A673 (cell line): ENCODE data around the gene PPP2R5E.

ENCODE experiments used
- CTCF ChIP-seq: fragments of 300-800, 200-600 bp; sonication (generic); conservative IDR thresholded peaks from 2 replicates; pipeline ENCODE4 v1.5.1; 2017; ENCODE audit warnings: low read depth, mild to moderate bottlenecking, antibody characterized with exemption, low read length, moderate library complexity, mixed read lengths
- EZH2 ChIP-seq: fragments of 200-600 bp; sonication (generic); IDR thresholded peaks from 2 replicates; pipeline ENCODE4 v1.6.1; 2017; ENCODE audit warnings: borderline replicate concordance, low read depth, mild to moderate bottlenecking, mixed read lengths, antibody characterized with exemption, low read length; ENCODE audit not compliant: poor library complexity, severe bottlenecking

DNA sequence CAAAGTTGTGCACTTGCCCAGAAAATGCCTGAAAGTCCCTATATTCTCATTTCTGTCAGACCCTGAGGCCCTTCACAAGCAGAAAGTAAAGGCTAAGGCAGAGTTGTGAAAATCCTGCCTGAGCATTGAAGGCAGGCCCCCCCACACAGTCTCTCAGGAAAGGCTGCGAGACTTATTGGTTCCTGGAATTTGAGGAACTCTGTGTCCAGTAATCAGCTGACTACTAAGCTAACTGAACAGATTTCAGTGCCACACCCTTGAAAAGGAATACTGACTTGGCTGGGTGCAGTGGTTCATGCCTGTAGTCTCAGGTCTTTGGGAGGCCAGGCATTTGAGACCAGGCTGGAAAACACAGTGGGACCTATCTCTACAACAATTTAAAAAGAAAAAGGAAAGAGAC is 21.1 kb upstream of the PPP2R5E start:
- TF ChIP-seq CTCF = no peak
- no peak for TF ChIP-seq EZH2
